SU-DHL-6 (cell line): ENCODE results near the gene KCP.

Source experiments
- H2AFZ ChIP-seq: fragments of 200-600 bp; sonication (generic); 2 replicates; pipeline ENCODE4 v1.6.1; 2014; ENCODE audit warnings: low read depth, mild to moderate bottlenecking, moderate library complexity, mixed read lengths, antibody characterized with exemption, low read length; ENCODE audit not compliant: severe bottlenecking
- H3F3A ChIP-seq: fragments of 200-600 bp; shearing (Covaris generic); 2 replicates; pipeline ENCODE4 v1.6.0; 2016; ENCODE audit warnings: antibody characterized with exemption, mild to moderate bottlenecking; ENCODE audit not compliant: insufficient read depth
- H3K27ac ChIP-seq: fragments of 200-600 bp; sonication (generic); 2 replicates; pipeline ENCODE4 v1.5.1; 2016; ENCODE audit warnings: low read depth, mild to moderate bottlenecking, low read length, moderate library complexity, mixed read lengths
- H3K27me3 ChIP-seq: fragments of 200-600 bp; sonication (generic), shearing (Covaris generic); 2 replicates; pipeline ENCODE4 v1.6.0; 2014; ENCODE audit warnings: mild to moderate bottlenecking, low read length
- H3K36me3 ChIP-seq: fragments of 200-600 bp; sonication (generic); 2 replicates; pipeline ENCODE4 v1.6.1; 2014; ENCODE audit warnings: mild to moderate bottlenecking, low read length, mixed read lengths
- H3K4me2 ChIP-seq: fragments of 300-600, 200-600 bp; shearing (Covaris generic), sonication (generic); 2 replicates; pipeline ENCODE4 v1.6.0; 2014; ENCODE audit warnings: low read length, low read depth, mild to moderate bottlenecking; ENCODE audit not compliant: poor library complexity, severe bottlenecking
- H3K4me3 ChIP-seq: fragments of 200-600 bp; sonication (generic); 2 replicates; pipeline ENCODE4 v1.5.1; 2014; ENCODE audit warnings: antibody characterized with exemption, low read length, mild to moderate bottlenecking, mixed read lengths; ENCODE audit not compliant: insufficient read depth, poor library complexity, severe bottlenecking
- H3K79me2 ChIP-seq: fragments of 200-600 bp; sonication (generic); 2 replicates; pipeline ENCODE4 v1.6.1; 2014; ENCODE audit warnings: mild to moderate bottlenecking, low read length, moderate library complexity; ENCODE audit not compliant: insufficient read depth
- H3K9ac ChIP-seq: fragments of 200-600 bp; sonication (generic); 2 replicates; pipeline ENCODE4 v1.7.0; 2014; ENCODE audit warnings: mild to moderate bottlenecking, low read length
- H3K9me2 ChIP-seq: fragments of 200-600 bp; sonication (generic); replicated peaks from 2 replicates; pipeline ENCODE4 v1.6.1; 2014; ENCODE audit warnings: low read length; ENCODE audit not compliant: insufficient read depth
- H3K9me3 ChIP-seq: fragments of 200-600 bp; sonication (generic); 2 replicates; pipeline ENCODE4 v1.6.1; 2014; ENCODE audit warnings: low read length, mixed read lengths; ENCODE audit not compliant: insufficient read depth
- H4K20me1 ChIP-seq: fragments of 200-600 bp; sonication (generic); 2 replicates; pipeline ENCODE4 v1.6.1; 2014; ENCODE audit warnings: low read depth, mild to moderate bottlenecking, antibody characterized with exemption, low read length, moderate library complexity, mixed read lengths
- CTCF ChIP-seq: fragments of 200-600 bp; sonication (generic); IDR thresholded peaks from one replicate; pipeline ENCODE4 v1.5.1; 2017; ENCODE audit warnings: antibody characterized with exemption, mild to moderate bottlenecking, low read length, moderate library complexity; ENCODE audit not compliant: insufficient read depth, poor library complexity, severe bottlenecking
- EZH2phosphoT487 ChIP-seq: fragments of 200-600 bp; sonication (generic), shearing (Covaris generic); conservative IDR thresholded peaks from 2 replicates; pipeline ENCODE4 v1.6.1; 2018; ENCODE audit warnings: mild to moderate bottlenecking, antibody characterized with exemption, low read length, moderate library complexity, mixed read lengths

KCP gene

GRCh38 chr7:128888039-128888755, 22.3 kb downstream of the KCP start:
- Histone ChIP-seq H3K27me3 (no peaks in the 10 kb centered on the region), H3K79me2 (no peaks in the 10 kb centered on the region), H3K27ac (no peak overlapping the region), H3K9ac (no peak overlapping the region), H2AFZ (no peak overlapping the region), H3K36me3 (no peaks in the 10 kb centered on the region), H3K9me3 (peaks cover 5% of the 10 kb centered on the region; the same call in 1 of the 2 replicates), H3F3A (0 out of 2 replicates have a peak, but pooled peaks cover 7% of the 10 kb centered on the region), H3K4me3 (no peak overlapping the region), H3K9me2 (no peaks in the 10 kb centered on the region), H3K4me2 (no peak overlapping the region), H4K20me1 (no peaks in the 10 kb centered on the region)
- TF ChIP-seq EZH2phosphoT487 (no peak), CTCF (no peak)

GRCh38 chr7:128887169-128888038, 23.1 kb downstream of the KCP start:
- H3K4me3 ChIP-seq, result no peak overlapping the region
- no peak overlapping the region for H2AFZ ChIP-seq
- no peaks in the 10 kb centered on the region for H3K27me3 ChIP-seq
- H3K9me3 ChIP-seq, result peaks cover 5% of the 10 kb centered on the region; the same call in 1 of the 2 replicates
- H3K4me2 ChIP-seq, result no peak overlapping the region
- no peak overlapping the region for H3K9ac ChIP-seq
- no peaks in the 10 kb centered on the region for H4K20me1 ChIP-seq
- H3K27ac ChIP-seq, result no peak overlapping the region
- H3F3A ChIP-seq, result 0 out of 2 replicates have a peak, but pooled peaks cover 7% of the 10 kb centered on the region
- no peaks in the 10 kb centered on the region for H3K79me2 ChIP-seq
- H3K9me2 ChIP-seq, result no peaks in the 10 kb centered on the region
- no peak for TF ChIP-seq CTCF
- TF ChIP-seq EZH2phosphoT487, result no peak
- no peaks in the 10 kb centered on the region for H3K36me3 ChIP-seq

GRCh38 chr7:128886391-128887168, 23.9 kb downstream of the KCP start:
- H3K79me2 ChIP-seq, result no peaks in the 10 kb centered on the region
- H3K9ac ChIP-seq, result no peak overlapping the region
- peaks cover 5% of the 10 kb centered on the region; the same call in 1 of the 2 replicates for H3K9me3 ChIP-seq
- no peak overlapping the region for H3K4me3 ChIP-seq
- no peaks in the 10 kb centered on the region for H4K20me1 ChIP-seq
- H3K27me3 ChIP-seq, result no peaks in the 10 kb centered on the region
- H3K36me3 ChIP-seq, result no peaks in the 10 kb centered on the region
- no peak overlapping the region for H3K4me2 ChIP-seq
- no peak overlapping the region for H3K27ac ChIP-seq
- H3F3A ChIP-seq, result 0 out of 2 replicates have a peak, but pooled peaks cover 7% of the 10 kb centered on the region
- no peak for TF ChIP-seq CTCF
- H2AFZ ChIP-seq, result no peak overlapping the region
- H3K9me2 ChIP-seq, result no peaks in the 10 kb centered on the region
